ENCODE results near the gene STK38.

STK38 gene

GRCh38 chr6:36514554-36515456, 32.5 kb downstream of the STK38 start:
- TF ChIP-seq, protein P1, sequence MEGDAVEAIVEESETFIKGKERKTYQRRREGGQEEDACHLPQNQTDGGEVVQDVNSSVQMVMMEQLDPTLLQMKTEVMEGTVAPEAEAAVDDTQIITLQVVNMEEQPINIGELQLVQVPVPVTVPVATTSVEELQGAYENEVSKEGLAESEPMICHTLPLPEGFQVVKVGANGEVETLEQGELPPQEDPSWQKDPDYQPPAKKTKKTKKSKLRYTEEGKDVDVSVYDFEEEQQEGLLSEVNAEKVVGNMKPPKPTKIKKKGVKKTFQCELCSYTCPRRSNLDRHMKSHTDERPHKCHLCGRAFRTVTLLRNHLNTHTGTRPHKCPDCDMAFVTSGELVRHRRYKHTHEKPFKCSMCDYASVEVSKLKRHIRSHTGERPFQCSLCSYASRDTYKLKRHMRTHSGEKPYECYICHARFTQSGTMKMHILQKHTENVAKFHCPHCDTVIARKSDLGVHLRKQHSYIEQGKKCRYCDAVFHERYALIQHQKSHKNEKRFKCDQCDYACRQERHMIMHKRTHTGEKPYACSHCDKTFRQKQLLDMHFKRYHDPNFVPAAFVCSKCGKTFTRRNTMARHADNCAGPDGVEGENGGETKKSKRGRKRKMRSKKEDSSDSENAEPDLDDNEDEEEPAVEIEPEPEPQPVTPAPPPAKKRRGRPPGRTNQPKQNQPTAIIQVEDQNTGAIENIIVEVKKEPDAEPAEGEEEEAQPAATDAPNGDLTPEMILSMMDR (IDR thresholded peaks at IDR 0.05; ENCODE audit: insufficient read depth, low read depth, low read length, missing control alignments): no peak
- no peak for DNase-seq (ENCODE audit: low read depth)
- no peak overlapping the region for H3K4me3 ChIP-seq (ENCODE audit: low read depth, low read length)

- H3K4me3 ChIP-seq (ENCODE audit: low read depth, low read length): no peak overlapping the region
- no peak for DNase-seq (ENCODE audit: low read depth)
- TF ChIP-seq, protein P1 (IDR thresholded peaks at IDR 0.05; ENCODE audit: insufficient read depth, low read depth, low read length, missing control alignments): no peak
Measured at GRCh38 chr6:36510365-36510764, 36.9 kb downstream of the STK38 start.

- no peak for DNase-seq (ENCODE audit: low read depth)
- H3K4me3 ChIP-seq (ENCODE audit: low read depth, low read length): no peak overlapping the region
- TF ChIP-seq, protein P1 (IDR thresholded peaks at IDR 0.05; ENCODE audit: insufficient read depth, low read depth, low read length, missing control alignments): no peak
Measured at GRCh38 chr6:36508532-36508931, 38.7 kb downstream of the STK38 start.

DNA sequence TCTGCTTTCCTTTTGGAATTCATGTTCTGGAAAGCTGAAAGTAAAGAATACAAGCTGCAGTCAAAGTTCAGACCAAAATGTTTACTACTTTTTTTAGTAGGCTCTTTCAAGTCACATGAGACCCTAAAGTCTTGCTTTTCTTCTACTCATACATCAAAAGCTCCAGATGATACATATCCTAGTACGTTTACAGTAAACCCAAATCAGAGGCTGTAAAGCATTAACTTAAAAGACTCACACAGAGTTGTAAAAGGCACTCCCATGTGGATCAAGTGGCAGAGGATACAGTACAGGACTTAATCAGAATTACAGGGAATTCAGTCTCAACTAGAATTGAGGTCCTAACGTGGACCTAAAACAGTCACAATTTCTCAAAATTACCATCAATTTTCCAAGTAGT, 40.7 kb downstream of the STK38 start:
- no peak for DNase-seq (ENCODE audit: low read depth)
- TF ChIP-seq, protein P1 (IDR thresholded peaks at IDR 0.05; ENCODE audit: insufficient read depth, low read depth, low read length, missing control alignments): no peak
- no peak overlapping the region for H3K4me3 ChIP-seq (ENCODE audit: low read depth, low read length)

GRCh38 chr6:36505744-36506534, 41.3 kb downstream of the STK38 start:
- DNase-seq (ENCODE audit: low read depth): no peak
- TF ChIP-seq, protein P1 (IDR thresholded peaks at IDR 0.05; ENCODE audit: insufficient read depth, low read depth, low read length, missing control alignments): no peak
- H3K4me3 ChIP-seq (ENCODE audit: low read depth, low read length): no peak overlapping the region

DNA sequence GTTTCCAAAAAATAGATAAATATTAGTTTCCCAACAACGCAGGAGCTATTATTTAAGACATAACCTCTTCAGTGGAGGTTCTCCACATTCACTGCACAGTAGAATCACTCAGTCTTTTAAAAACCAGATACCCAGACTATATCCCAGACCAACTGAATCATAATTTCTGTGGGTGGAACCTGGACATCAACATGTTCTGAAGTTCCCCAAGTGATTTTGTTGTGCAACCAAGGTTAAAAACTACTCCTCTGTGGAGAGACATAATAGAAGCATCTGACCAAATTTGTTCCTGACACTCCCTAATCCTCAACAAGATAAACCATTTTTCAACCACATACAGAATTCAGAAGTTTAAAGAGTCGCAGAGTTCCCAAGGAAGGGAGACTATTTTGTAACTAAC, 42.3 kb downstream of the STK38 start:
- no peak for DNase-seq (ENCODE audit: low read depth)
- H3K4me3 ChIP-seq (ENCODE audit: low read depth, low read length): no peak overlapping the region
- TF ChIP-seq, protein P1 (IDR thresholded peaks at IDR 0.05; ENCODE audit: insufficient read depth, low read depth, low read length, missing control alignments): no peak
